NCI-H2107 treated with DMSO at 0.1 percent for 48 hours (cell line): Measurements from ENCODE around the gene ST3GAL3.

Source experiments
- DNase-seq: peaks from one replicate; lab custom pipeline; 2025; ENCODE audit not compliant: unreplicated experiment; lab: John Stamatoyannopoulos, UW

ST3GAL3 gene

GRCh38 chr1:43936431-43937151 is 229.3 kb downstream of the ST3GAL3 start:
- no peak for DNase-seq

GRCh38 chr1:43937179-43937865 is 230.0 kb downstream of the ST3GAL3 start:
- no peak for DNase-seq

GRCh38 chr1:43938383-43938782 is 231.0 kb downstream of the ST3GAL3 start:
- no peak for DNase-seq

GRCh38 chr1:43938892-43939587 is 231.7 kb downstream of the ST3GAL3 start:
- no peak for DNase-seq

- DNase-seq = no peak
These were observed 235.1 kb downstream of the ST3GAL3 start for GRCh38 chr1:43942411-43942810.

- no peak for DNase-seq
These were observed 237.5 kb downstream of the ST3GAL3 start for GRCh38 chr1:43944860-43945259.

- DNase-seq = peak; percentile 19
These were observed 238.4 kb downstream of the ST3GAL3 start for GRCh38 chr1:43945674-43946235.

GRCh38 chr1:43946236-43947060 is 239.1 kb downstream of the ST3GAL3 start, which contains the start of gene IPO13:
Gene IPO13, plus strand, starts transcription at chr1:43946950. Its CDS starts 651 bp downstream, at chr1:43947601.
- DNase-seq = peak; percentile 94

GRCh38 chr1:43947061-43947873 is 239.9 kb downstream of the ST3GAL3 start:
- DNase-seq = no peak

- DNase-seq = no peak
These were observed 240.6 kb downstream of the ST3GAL3 start for GRCh38 chr1:43947874-43948437.

GRCh38 chr1:43949678-43950077 is 242.3 kb downstream of the ST3GAL3 start:
- DNase-seq = no peak

GRCh38 chr1:43951021-43951985 is 244.0 kb downstream of the ST3GAL3 start:
- DNase-seq = no peak

GRCh38 chr1:43952731-43953346 is 245.5 kb downstream of the ST3GAL3 start:
- DNase-seq = peak; percentile 96

- DNase-seq = no peak
These were observed 246.0 kb downstream of the ST3GAL3 start for GRCh38 chr1:43953361-43953760.

- DNase-seq = no peak
These were observed 246.7 kb downstream of the ST3GAL3 start for GRCh38 chr1:43954036-43954435.

GRCh38 chr1:43956234-43956633 is 248.9 kb downstream of the ST3GAL3 start:
- DNase-seq = no peak

- no peak for DNase-seq
These were observed 250.2 kb downstream of the ST3GAL3 start for GRCh38 chr1:43957407-43958040.
